NB4 (cell line): ENCODE measurements around the gene SLIT1.

ENCODE experiments used
- MYC ChIP-seq: IDR thresholded peaks from 2 replicates; pipeline ENCODE4 v1.6.1; 2011; ENCODE audit warnings: low read depth, low read length
- TF ChIP-seq, protein P1 (sequence below): IDR thresholded peaks from one replicate; pipeline ENCODE4 v1.5.1; 2012; ENCODE audit warnings: low read depth, low read length

DNA sequence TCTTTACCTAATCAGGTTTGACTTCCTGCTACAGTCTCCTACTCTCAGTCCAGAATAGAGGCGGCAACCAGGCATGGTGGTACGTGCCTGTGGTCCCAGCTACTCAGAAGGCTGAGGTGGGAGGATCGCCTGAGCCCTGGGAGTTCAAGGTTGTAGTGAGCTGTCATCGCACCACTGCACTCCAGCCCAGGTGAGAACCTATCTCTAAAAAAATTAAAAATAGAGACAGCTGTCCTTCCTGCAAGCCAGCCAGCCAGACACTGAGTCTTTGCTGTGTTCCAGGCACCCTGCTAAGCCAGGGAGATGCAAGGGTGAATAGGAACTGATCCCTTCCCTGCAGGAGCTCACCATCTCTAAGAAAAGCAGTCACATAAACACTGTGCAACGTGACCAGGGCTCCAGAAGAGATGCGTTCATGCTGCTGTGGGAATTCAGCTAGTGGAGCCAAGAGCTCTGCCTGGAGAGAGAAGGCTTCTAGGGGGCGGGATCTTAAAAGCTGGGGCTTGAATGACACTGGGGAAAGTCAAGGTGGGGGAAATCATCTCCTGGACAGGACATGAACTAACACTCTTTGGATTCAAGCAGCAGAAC is 22.1 kb upstream of the SLIT1 start:
- TF ChIP-seq, protein P1, sequence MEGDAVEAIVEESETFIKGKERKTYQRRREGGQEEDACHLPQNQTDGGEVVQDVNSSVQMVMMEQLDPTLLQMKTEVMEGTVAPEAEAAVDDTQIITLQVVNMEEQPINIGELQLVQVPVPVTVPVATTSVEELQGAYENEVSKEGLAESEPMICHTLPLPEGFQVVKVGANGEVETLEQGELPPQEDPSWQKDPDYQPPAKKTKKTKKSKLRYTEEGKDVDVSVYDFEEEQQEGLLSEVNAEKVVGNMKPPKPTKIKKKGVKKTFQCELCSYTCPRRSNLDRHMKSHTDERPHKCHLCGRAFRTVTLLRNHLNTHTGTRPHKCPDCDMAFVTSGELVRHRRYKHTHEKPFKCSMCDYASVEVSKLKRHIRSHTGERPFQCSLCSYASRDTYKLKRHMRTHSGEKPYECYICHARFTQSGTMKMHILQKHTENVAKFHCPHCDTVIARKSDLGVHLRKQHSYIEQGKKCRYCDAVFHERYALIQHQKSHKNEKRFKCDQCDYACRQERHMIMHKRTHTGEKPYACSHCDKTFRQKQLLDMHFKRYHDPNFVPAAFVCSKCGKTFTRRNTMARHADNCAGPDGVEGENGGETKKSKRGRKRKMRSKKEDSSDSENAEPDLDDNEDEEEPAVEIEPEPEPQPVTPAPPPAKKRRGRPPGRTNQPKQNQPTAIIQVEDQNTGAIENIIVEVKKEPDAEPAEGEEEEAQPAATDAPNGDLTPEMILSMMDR, result no peak
- no peak for TF ChIP-seq MYC
